SK-N-SH (cell line): ENCODE measurements around the gene WDR82. TPM values are rescaled to one million over a fixed set of nuclear protein-coding genes. Genes with fewer than 3 reads are reported as not detected.

Source experiments
- CTCF ChIA-PET: fragments of 300-600, 350-600 bp; formaldehyde crosslinking; extraction: SDS; loops from one replicate; lab custom pipeline; 2021; lab: Yijun Ruan, JAX
- POLR2A ChIA-PET: fragments of 350-600 bp; sonication (Branson Sonifier 250); formaldehyde crosslinking; extraction: SDS; loops from one replicate; lab custom pipeline; 2020; ENCODE audit warnings: antibody characterized with exemption, inconsistent platforms; lab: Yijun Ruan, JAX
- DNase-seq: peaks from one replicate; pipeline ENCODE4 v3.0.0; 2012
- H2AFZ ChIP-seq: fragments of 200-600 bp; sonication (generic); 2 replicates; pipeline ENCODE4 v1.8.1; 2016; ENCODE audit warnings: antibody characterized with exemption, mild to moderate bottlenecking, low read depth
- H3F3A ChIP-seq: fragments of 200-600 bp; sonication (generic); replicated peaks from 2 replicates; pipeline ENCODE3; 2016; ENCODE audit warnings: antibody characterized with exemption, mild to moderate bottlenecking; ENCODE audit not compliant: insufficient read depth
- H3K27ac ChIP-seq, 2 experiments: fragments of 200-500 bp in 1 of 2; fragments of 200-600 bp in 1 of 2; sonication (Bioruptor generic) in 1 of 2; sonication (generic), shearing (Covaris generic) in 1 of 2; 2 replicates each; pipeline versions ENCODE4 v1.5.1 to v1.6.1; 2014 to 2016; ENCODE audit warnings: low read depth in 2 of 2, inconsistent platforms in 1 of 2, low read length in 1 of 2, mild to moderate bottlenecking in 1 of 2, mixed read lengths in 1 of 2
- H3K27me3 ChIP-seq: fragments of 200-600 bp; sonication (generic), shearing (Covaris generic); 2 replicates; pipeline ENCODE4 v1.6.1; 2016; ENCODE audit warnings: mixed run types; ENCODE audit not compliant: insufficient read depth
- H3K36me3 ChIP-seq, 2 experiments: fragments of 200-500 bp in 1 of 2; fragments of 200-600 bp in 1 of 2; sonication (Bioruptor generic) in 1 of 2; sonication (generic) in 1 of 2; replicated peaks in 1 of 2; 2 replicates each; pipeline versions ENCODE3 to v1.5.1; 2014 to 2016; ENCODE audit warnings: low read length in 1 of 2, mild to moderate bottlenecking in 1 of 2; ENCODE audit not compliant: insufficient read depth in 2 of 2, control insufficient read depth in 1 of 2
- H3K4me1 ChIP-seq, 2 experiments: fragments of 200-500 bp in 1 of 2; fragments of 200-600 bp in 1 of 2; sonication (Bioruptor generic) in 1 of 2; sonication (generic), shearing (Covaris generic) in 1 of 2; 2 replicates each; pipeline versions ENCODE4 v1.5.1 to v1.6.1; 2014 to 2016; ENCODE audit warnings: low read depth in 1 of 2, low read length in 1 of 2, mixed run types in 1 of 2; ENCODE audit not compliant: insufficient read depth in 2 of 2, control insufficient read depth in 1 of 2
- H3K4me2 ChIP-seq: fragments of 200-600 bp; sonication (generic), shearing (Covaris generic); 2 replicates; pipeline ENCODE4 v1.6.1; 2017; ENCODE audit warnings: mixed run types
- H3K4me3 ChIP-seq, 2 experiments: fragments of 200-500 bp in 1 of 2; fragments of 200-600 bp in 1 of 2; sonication (Bioruptor generic) in 1 of 2; sonication (generic), shearing (Covaris generic) in 1 of 2; 2 replicates each; pipeline versions ENCODE4 v1.5.1 to v1.8.1; 2014 to 2016; ENCODE audit warnings: low read depth in 2 of 2, inconsistent platforms in 1 of 2, low read length in 1 of 2, mild to moderate bottlenecking in 1 of 2, mixed read lengths in 1 of 2, moderate library complexity in 1 of 2
- H3K79me2 ChIP-seq: fragments of 200-600 bp; sonication (generic); 2 replicates; pipeline ENCODE4 v1.8.1; 2017; ENCODE audit warnings: mild to moderate bottlenecking; ENCODE audit not compliant: insufficient read depth
- H3K9ac ChIP-seq: fragments of 200-600 bp; sonication (generic); 2 replicates; pipeline ENCODE4 v1.6.1; 2017; ENCODE audit warnings: mixed run types
- H3K9me2 ChIP-seq: fragments of 200-600 bp; sonication (generic); 2 replicates; pipeline ENCODE4 v1.6.1; 2017; ENCODE audit warnings: mixed run types
- H3K9me3 ChIP-seq: fragments of 200-600 bp; sonication (generic); 2 replicates; pipeline ENCODE4 v1.6.1; 2017; ENCODE audit warnings: mixed run types, mild to moderate bottlenecking, moderate library complexity
- H4K20me1 ChIP-seq: fragments of 200-600 bp; sonication (generic); 2 replicates; pipeline ENCODE4 v1.6.1; 2017; ENCODE audit warnings: mild to moderate bottlenecking, mixed run types; ENCODE audit not compliant: insufficient read depth
- CHD2 ChIP-seq: fragments of 150-350 bp; IDR thresholded peaks from 2 replicates; pipeline ENCODE4 v1.6.1; 2018; ENCODE audit warnings: low read length; ENCODE audit not compliant: partially characterized antibody
- ELF1 ChIP-seq: IDR thresholded peaks from 2 replicates; pipeline ENCODE4 v1.4.0; 2012
- FOXJ3 ChIP-seq: sonication (generic); formaldehyde crosslinking; IDR thresholded peaks from 2 replicates; pipeline ENCODE4 v1.5.1; 2020; ENCODE audit warnings: mild to moderate bottlenecking, missing genetic modification reagents
- GABPA ChIP-seq: IDR thresholded peaks from 2 replicates; pipeline ENCODE4 v1.4.0; 2012; ENCODE audit warnings: low read depth, mild to moderate bottlenecking
- GATA2 ChIP-seq: sonication (generic); formaldehyde crosslinking; IDR thresholded peaks from 2 replicates; pipeline ENCODE4 v1.5.0; 2020; ENCODE audit warnings: mild to moderate bottlenecking, missing genetic modification reagents
- MXI1 ChIP-seq: IDR thresholded peaks from 2 replicates; pipeline ENCODE4 v1.6.1; 2012; ENCODE audit warnings: mild to moderate bottlenecking, low read depth, low read length, improper control_type of control experiment
- NFIC ChIP-seq: IDR thresholded peaks from 2 replicates; pipeline ENCODE4 v1.4.0; 2012; ENCODE audit warnings: borderline replicate concordance
- NRF1 ChIP-seq: IDR thresholded peaks from 2 replicates; pipeline ENCODE4 v1.6.1; 2012; ENCODE audit warnings: low read depth, mild to moderate bottlenecking, low read length
- POLR2AphosphoS5 ChIP-seq: IDR thresholded peaks from 2 replicates; pipeline ENCODE4 v1.6.1; 2012; ENCODE audit warnings: low read depth, low read length
- RXRA ChIP-seq: IDR thresholded peaks from 2 replicates; pipeline ENCODE4 v1.4.0; 2012; ENCODE audit warnings: low read depth, mild to moderate bottlenecking, borderline replicate concordance
- TAF1 ChIP-seq: IDR thresholded peaks from 2 replicates; pipeline ENCODE4 v1.6.1; 2012; ENCODE audit warnings: low read depth, mild to moderate bottlenecking, low read length, moderate library complexity, borderline replicate concordance
- ZBTB33 ChIP-seq: IDR thresholded peaks from 2 replicates; pipeline ENCODE4 v1.4.0; 2012; ENCODE audit warnings: low read depth, borderline replicate concordance
- WGBS: methylation state at CpG from one replicate; pipeline ENCODE4 v1.1.6; 2017; ENCODE audit warnings: low lambda C conversion rate; 5-methylcytosine and 5-hydroxymethylcytosine counted together
- polyA plus RNA-seq, 3 experiments: library from polyadenylated mRNA; depleted of rRNA; stranded (reverse); fragments of >200 nt; gene quantifications; 2 replicates each; pipeline ENCODE4 v1.2.3, GENCODE V29; 2012

Gene WDR82
- polyA plus RNA-seq, 1 of the 3 experiments (the other 2 are of a cell fraction), result 41.2 TPM

- TF ChIP-seq ZBTB33 (no peak), FOXJ3 (CRISPR knock-in tag) (no peak), TAF1 (no peak), GABPA (no peak)
Observed at GRCh38 chr3:52315977-52316764, 37.7 kb upstream of the WDR82 start, which contains the start of gene DNAH1 (continued).

GRCh38 chr3:52315006-52315405, 36.6 kb upstream of the WDR82 start:
- Histone ChIP-seq H3K27ac (peak overlapping the region in 1 of 2 experiments; percentile 85; a peak in 1 of 4 replicates), H4K20me1 (no peaks in the 10 kb centered on the region), H2AFZ (no peak overlapping the region), H3K4me3 (no peak overlapping the region), H3K4me1 (peaks cover 24 to 76% of the 10 kb centered on the region in 2 experiments), H3K36me3 (no peaks in the 10 kb centered on the region), H3K27me3 (no peaks in the 10 kb centered on the region), H3K9me2 (no peaks in the 10 kb centered on the region), H3F3A (no peaks in the 10 kb centered on the region), H3K9ac (no peak overlapping the region), H3K4me2 (no peak overlapping the region), H3K9me3 (no peaks in the 10 kb centered on the region), H3K79me2 (no peaks in the 10 kb centered on the region)
- WGBS, result 90% methylated on average over 6 of the region's 6 CpGs
- no peak for DNase-seq
- CTCF ChIA-PET, result interaction anchor here (0.7 to 3.2 kb wide), 5 partner anchors 16 to 24 kb away, joined by 3 to 21 read pairs (median 3); no protein-coding TSS in a partner anchor
- POLR2A ChIA-PET, result interaction anchor here (0.9 kb wide), 1 partner anchor 27 kb away, joined by 3 read pairs; the partner anchor contains the start of gene GLYCTK
- TF ChIP-seq CHD2 (no peak), RXRA (no peak), NRF1 (no peak), NFIC (no peak), ZBTB33 (no peak), ELF1 (no peak), GABPA (no peak), FOXJ3 (CRISPR knock-in tag) (no peak), GATA2 (no peak), MXI1 (no peak), POLR2AphosphoS5 (no peak)
